GM18499 (cell line): ENCODE results near the gene GALNT15.

Experiments
- ATAC-seq: cut with Tn5 transposase; IDR thresholded peaks from one replicate; pipeline ENCODE4 v1.9.1; 2021; ENCODE audit warnings: moderate number of reproducible peaks; ENCODE audit not compliant: insufficient read depth, unreplicated experiment

The GALNT15 gene

DNA sequence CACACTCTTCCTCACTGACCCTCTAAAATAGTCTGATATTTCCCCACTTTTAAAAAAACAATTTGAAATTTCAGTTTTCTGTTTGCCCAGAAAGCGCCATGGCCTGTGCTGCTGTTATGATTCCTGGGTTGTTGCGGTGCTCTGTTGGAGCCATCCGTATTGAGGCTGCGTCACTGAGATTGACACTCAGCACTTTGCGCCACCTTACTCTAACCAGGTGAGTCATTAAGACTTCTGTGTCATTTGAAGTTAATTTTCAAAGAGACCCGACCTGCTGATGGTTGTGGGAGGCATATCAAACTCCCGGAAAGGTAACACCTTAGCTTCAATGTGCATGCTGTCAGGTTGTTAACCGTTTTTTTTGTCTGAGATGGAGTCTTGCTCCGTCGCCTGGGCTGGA lies 96.4 kb downstream of the GALNT15 start:
- no peak for ATAC-seq

DNA sequence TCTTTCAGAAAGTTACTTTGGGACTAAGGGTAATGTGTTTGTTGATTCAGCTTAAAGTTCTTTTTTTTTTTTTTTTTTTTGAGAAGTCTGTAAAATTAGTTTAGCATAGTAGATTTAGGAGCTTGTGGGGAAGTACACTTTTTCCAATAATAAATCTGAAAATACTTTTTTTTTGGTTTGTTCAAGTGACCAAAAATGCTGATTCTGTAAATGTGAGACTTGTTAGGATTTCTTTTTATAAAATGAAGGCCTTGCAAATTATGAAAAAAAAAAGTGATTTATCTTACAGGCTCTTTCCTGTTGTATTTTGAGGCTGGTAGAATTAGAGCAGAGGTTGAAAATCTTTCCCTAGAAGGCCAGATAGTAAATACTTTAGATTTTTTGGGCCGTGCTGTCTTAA lies 98.1 kb downstream of the GALNT15 start:
- ATAC-seq: no peak

DNA sequence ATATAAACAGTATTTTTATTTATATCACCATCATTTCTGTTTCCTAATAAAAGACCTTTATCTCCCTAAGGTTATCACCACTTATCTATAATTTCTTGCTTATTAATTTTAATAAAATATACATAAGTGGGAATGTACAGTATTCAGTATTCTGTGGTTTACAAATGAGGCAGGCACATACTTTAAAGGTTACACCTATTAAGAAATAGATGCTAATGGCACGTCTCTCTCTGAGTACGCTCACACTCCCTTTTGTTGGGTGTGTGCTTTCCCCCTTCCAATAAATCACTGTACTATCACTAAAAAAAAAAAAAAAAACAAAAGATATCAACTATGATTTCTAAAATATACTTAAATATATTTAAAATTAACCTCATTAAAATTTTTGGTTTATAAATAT lies 99.4 kb downstream of the GALNT15 start:
- no peak for ATAC-seq

DNA sequence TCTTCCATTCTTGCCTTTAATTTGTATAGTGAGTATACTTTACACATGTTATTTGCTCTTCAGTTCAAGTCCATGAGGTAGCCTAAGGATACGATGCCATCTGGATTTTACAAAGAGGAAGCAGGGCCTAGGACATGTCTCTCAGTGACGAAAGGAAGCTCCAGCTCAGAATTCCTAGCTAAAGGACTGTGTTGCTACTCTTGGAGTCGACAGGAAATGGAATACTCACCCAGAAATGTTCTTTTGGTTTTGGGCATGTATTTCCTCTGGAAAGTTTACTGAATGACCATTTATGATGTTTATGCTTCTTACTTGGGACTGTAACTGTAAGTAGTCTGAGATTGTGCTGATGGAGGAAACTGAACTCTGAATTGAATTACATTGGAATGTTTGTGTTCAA lies 103.0 kb downstream of the GALNT15 start:
- no peak for ATAC-seq

DNA sequence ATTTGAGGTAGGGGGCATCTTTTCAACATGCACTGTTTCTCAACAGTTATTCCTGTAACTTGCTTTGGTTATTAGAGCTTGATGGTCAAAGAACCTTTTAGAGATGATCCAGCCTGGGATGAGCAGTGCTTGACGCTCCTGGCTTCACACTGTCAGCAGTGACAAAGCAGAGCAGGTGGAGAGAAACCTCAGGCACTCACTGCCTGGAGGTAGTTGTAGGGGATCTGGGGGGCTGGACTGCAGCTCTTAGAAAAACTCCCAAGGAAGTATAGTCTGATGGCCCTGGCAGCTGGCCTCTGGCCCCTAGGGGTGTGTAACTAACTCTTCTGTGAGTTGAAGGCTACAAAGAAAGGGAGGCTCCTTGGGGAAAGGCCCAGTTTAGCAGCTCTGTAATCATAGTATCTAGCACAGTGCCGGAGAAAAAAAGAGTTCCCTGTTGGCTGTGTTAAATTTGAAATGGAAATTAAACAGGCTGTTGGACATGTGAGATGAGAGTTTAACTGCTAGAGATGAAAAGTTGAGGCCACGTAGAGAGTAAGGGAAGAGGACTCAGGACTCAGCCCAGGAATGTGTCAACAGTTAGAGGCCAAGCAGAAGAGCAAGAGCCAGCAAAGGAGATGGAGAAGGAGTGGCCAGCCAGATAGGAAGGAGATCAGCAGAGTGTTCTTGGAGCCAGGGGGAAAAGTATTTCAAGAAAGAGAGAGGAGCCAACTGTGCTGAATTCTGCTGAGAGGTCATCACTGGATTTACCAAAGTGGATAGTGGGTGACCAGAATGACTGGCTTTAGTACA lies 104.7 kb downstream of the GALNT15 start:
- ATAC-seq: no peak

DNA sequence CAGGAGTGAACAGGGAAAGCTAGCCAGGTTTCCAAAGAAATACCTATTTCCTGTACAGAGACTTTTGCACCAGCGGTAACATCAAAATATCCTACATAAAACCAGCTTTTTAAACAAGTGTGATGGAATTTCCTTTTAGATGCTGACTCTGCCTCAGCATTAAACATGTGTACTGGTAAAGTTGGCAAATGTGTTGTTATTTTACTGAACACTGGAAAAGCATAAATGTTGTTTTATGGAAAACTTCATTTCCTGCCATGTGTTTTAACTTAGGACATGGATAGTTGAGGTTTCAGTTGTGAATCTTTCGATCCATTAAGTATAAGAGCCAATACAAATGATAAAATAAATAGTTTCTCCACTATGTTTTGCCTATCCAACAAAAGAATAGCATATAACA lies 106.2 kb downstream of the GALNT15 start:
- no peak for ATAC-seq
